ENCODE data around the gene ACSS2.

The ACSS2 gene

GRCh38 chr20:34955231-34956040, 79.0 kb downstream of the ACSS2 start, which contains the start of the genes GSS and MYH7B:
Gene GSS, minus strand, starts transcription at chr20:34955806. Its CDS starts 3,954 bp downstream, at chr20:34951852.
Gene MYH7B, plus strand, starts transcription at chr20:34955868. Its CDS starts 22,138 bp downstream, at chr20:34978006.
- POLR2A ChIA-PET: interaction anchor here (0.6 to 1.5 kb wide), 7 partner anchors 9 to 136 kb away, joined by 3 to 16 read pairs (median 3); partner anchors contain the start of gene ACSS2
- CTCF ChIA-PET: interaction anchor here (0.6 to 12.9 kb wide), 7 partner anchors 12 to 137 kb away, joined by 3 to 245 read pairs (median 4); partner anchors contain the start of genes ACSS2, GGT7 and TRPC4AP
- DNase-seq (ENCODE audit: low read depth, low spot score): peak; percentile 73
- H3K4me3 ChIP-seq (ENCODE audit: low read depth, low read length): peak within 1 kb of the TSS; percentile 78
- TF ChIP-seq CTCF (IDR thresholded peaks at IDR 0.05; ENCODE audit: insufficient read depth, low read length, missing control alignments): peak; percentile 64

DNA sequence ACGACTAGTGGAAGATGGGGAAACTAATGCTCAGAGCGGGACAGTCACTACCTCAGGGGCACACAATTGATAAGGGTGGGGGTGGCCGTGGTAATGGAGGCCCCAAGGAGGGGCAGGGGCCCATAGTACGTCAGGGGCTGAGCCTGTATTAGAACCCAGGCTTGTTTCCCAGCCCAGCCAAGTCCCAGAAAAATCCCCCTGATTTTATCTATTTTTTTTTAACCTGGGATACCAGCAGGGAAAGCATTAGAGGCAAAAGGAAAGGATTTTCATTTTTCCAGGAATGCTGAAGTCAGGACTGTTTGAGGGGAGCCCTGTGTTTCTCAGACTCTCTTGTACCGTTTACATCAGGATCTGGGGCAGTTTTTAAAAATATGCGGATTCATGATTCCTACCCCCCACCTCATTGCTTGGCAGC, 79.6 kb downstream of the ACSS2 start:
- no peak for DNase-seq (ENCODE audit: low read depth, low spot score)
- peak overlapping the region; percentile 78 for H3K4me3 ChIP-seq (ENCODE audit: low read depth, low read length)
- CTCF ChIA-PET: interaction anchor here (0.6 to 12.9 kb wide), 6 partner anchors 19 to 136 kb away, joined by 3 to 245 read pairs (median 4); partner anchors contain the start of genes ACSS2, GGT7 and TRPC4AP

DNA sequence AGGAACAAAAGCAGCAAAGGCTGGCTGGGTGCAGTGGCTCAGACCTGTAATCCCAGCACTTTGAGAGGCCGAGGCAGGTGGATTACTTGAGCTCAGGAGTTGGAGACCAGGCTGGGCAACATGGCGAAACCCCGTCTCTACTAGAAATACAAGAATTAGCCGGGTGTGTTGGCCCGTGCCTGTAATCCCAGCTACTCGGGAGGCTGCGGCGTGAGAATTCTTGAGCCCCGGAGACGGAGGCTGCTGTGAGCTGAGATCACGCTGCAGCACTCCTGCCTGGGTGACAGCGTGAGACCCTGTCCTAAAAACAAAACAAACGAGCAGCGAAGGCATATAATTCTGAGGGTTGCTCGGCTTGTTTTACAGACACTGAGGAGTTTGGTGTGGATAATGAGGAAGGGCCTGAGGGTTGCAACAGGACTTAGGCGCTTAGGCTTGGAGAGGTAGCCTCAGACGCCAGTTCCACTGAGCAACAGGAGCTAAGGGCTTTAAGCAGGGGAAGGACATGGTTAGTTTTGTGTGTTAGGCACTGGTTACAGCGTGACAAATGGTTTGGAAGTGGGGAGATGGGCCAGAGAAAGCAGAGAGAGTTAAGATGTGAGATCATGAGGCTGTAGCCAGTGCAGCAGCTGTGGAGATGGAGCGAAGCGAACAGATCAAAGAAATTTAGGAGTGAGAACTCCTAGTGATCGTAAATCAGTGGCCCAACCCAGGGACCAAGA, 80.5 kb downstream of the ACSS2 start:
- H3K4me3 ChIP-seq (ENCODE audit: low read depth, low read length): no peak overlapping the region
- DNase-seq (ENCODE audit: low read depth, low spot score): no peak
- CTCF ChIA-PET: interaction anchor here (1.4 to 12.9 kb wide), 3 partner anchors 11 to 132 kb away, joined by 4 to 245 read pairs (median 5); partner anchors contain the start of genes ACSS2, GGT7 and NCOA6
- no peak for TF ChIP-seq CTCF (IDR thresholded peaks at IDR 0.05; ENCODE audit: insufficient read depth, low read length, missing control alignments)
- POLR2A ChIA-PET: interaction anchor here (1.0 kb wide), 1 partner anchor 83 kb away, joined by 4 read pairs; no protein-coding TSS in a partner anchor

More for the DNA sequence above, 79.6 kb downstream of the ACSS2 start:
- POLR2A ChIA-PET: interaction anchor here (0.7 to 1.5 kb wide), 4 partner anchors 10 to 137 kb away, joined by 3 to 16 read pairs (median 6); partner anchors contain the start of gene ACSS2
- no peak for TF ChIP-seq CTCF (IDR thresholded peaks at IDR 0.05; ENCODE audit: insufficient read depth, low read length, missing control alignments)

GRCh38 chr20:34964486-34964885, 88.1 kb downstream of the ACSS2 start:
- TF ChIP-seq CTCF (IDR thresholded peaks at IDR 0.05; ENCODE audit: insufficient read depth, low read length, missing control alignments): no peak
- POLR2A ChIA-PET: no interaction called here
- CTCF ChIA-PET: interaction anchor here (4.2 kb wide), 1 partner anchor 91 kb away, joined by 45 read pairs; the partner anchor contains the start of gene GGT7
- no peak overlapping the region for H3K4me3 ChIP-seq (ENCODE audit: low read depth, low read length)
- DNase-seq (ENCODE audit: low read depth, low spot score): no peak

DNA sequence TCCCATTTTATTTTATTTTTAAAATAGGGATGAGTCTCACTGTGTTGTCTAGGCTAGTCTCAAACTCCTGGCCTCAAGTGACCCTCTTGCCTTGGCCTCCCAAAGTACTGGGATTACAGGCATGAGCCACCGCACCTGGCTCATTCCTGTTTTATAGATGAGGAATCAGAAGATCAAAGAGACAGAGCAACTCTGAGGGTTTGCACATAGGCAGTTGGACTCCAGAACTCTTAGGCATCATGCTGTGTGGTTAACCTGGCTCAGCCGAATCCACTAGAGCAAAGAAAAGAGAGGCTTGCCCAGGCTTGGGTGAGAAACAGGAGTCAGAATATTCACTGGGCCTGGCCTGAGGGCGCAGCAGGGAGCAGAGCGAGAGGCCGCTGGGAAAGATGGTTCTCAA, 88.6 kb downstream of the ACSS2 start:
- ChIA-PET POLR2A (no interaction called here), CTCF (interaction anchor here (6.6 kb wide), 1 partner anchor 91 kb away, joined by 44 read pairs; the partner anchor contains the start of genes ACSS2 and GGT7)
- no peak for TF ChIP-seq CTCF (IDR thresholded peaks at IDR 0.05; ENCODE audit: insufficient read depth, low read length, missing control alignments)
- DNase-seq (ENCODE audit: low read depth, low spot score): no peak
- H3K4me3 ChIP-seq (ENCODE audit: low read depth, low read length): no peak overlapping the region

All from AG04449 (cell line).